HG03520 (cell line): ENCODE data around the gene MED12L.

ENCODE experiments used
- ATAC-seq: cut with Tn5 transposase; IDR thresholded peaks from one replicate; pipeline ENCODE4 v1.9.1; 2021; ENCODE audit warnings: mild to moderate bottlenecking, moderate library complexity; ENCODE audit not compliant: unreplicated experiment

Gene MED12L

GRCh38 chr3:151400341-151400740, 314.9 kb downstream of the MED12L start:
- ATAC-seq: no peak

DNA sequence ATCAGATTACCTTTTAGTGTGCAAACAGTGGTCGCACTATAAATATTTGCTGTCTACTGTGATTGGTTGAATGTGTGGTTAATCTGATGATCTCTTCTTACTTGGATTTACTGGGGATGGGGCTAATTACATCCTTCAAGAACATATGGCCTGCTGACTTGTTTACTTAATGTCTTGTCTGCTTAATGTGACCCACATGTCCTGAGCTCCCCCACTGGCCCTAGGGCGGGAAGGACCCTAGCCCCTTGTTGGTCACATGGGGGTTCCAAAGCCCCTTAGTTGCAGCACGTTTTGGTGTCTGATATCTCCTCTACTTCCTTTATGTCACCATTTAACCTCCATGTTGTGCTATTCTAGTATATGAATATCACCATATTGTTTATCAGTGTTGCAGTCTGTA, 316.9 kb downstream of the MED12L start:
- ATAC-seq: no peak

- no peak for ATAC-seq
Measured at GRCh38 chr3:151403246-151403645, 317.8 kb downstream of the MED12L start.

DNA sequence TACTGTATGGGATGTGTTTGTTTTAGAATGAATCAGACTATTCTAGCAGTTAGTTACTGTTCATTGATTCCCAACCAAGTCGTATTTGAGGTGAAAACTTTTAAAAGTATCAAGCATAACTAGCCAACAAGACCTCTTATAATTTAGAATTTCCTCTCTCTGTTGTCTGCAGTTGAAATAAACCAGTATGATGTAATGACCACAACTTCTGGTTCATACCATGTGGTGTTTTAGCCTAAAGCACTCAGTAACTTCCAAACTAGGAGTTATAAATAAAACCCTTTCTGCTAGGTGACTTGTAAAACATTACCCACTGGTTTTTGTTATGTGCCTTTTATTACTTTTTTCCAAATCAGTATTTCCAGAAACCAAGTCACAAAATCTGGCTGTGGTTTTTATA, 318.9 kb downstream of the MED12L start:
- ATAC-seq: peak; percentile 76

DNA sequence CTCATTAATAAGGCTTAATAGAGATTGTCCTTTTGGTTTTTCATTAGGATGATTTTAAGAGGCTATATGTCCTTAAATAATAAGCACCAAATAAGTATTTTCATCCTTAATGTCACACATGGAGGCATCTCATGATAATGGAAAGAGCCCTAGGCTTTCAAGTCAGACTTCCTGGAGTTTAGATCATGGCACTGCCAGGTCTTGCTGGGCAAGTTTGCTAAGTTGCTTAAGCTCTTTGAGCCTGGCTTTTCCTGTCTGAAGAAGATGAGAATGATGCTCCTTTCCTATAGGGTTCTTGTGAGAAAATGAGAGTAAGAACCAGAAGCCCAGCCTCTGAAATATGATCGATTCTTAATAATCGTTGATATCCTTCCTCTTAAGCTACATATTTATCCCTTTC, 322.5 kb downstream of the MED12L start:
- ATAC-seq: no peak

- ATAC-seq: no peak
Measured at GRCh38 chr3:151410891-151411559, 325.6 kb downstream of the MED12L start.

DNA sequence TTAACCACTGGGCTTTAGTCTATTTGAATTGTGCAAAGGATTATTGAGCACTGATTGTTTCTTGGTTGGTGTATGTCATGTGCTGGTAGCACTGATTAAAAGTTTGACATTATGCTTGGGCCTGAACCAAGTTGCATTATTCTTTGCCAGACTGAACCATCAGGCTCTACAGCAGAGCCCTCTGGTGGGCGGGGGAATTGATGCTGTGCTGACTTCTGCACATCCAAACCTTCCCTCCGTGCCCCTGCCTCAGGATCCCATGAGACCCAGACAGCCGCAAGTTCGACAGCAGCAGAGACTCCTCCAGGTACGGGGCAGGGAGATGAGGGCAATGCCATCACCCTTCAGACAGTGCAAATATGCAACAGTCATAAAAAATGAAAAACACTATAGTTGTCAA, 327.5 kb downstream of the MED12L start:
- no peak for ATAC-seq

DNA sequence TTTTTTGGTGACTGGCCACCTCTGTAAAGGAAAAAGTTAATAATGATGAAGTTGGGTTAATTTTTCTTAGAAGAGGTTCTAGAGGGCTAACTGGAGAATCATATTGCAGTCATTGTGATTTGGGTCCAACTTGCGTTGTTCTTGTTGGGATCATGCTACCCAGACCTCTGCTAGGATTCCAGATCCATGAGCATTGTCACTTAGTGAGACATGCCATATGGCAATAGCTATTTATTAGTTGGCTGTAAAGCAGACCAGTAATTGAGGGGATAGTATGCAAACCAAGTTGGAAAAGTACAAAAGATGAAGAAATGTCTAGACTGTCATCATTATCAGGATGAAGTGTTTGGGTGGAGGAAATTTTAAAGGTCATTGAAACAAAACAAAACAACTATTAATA, 329.8 kb downstream of the MED12L start:
- no peak for ATAC-seq

GRCh38 chr3:151419806-151420205, 334.3 kb downstream of the MED12L start:
- no peak for ATAC-seq

DNA sequence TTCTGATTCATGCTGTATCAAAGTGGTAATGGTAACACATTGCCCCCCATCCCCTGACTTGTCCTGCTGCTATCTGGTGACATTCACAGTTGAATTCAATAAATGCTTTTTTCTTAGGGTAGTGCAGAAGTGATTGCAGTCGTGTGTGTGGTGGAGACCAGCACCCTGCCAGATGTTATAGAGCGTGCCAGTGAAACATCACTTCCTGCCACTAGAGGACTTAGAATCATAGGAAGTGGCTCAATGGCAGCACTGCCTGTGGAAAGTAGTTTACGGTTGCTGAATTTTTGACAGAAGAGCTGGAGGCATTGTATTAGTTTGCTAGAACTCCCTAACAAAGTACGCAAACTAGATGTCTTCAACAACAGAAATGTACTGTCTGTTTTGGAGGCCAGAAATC, 336.5 kb downstream of the MED12L start:
- ATAC-seq: no peak

- ATAC-seq: no peak
Measured at GRCh38 chr3:151423091-151423490, 337.6 kb downstream of the MED12L start.

DNA sequence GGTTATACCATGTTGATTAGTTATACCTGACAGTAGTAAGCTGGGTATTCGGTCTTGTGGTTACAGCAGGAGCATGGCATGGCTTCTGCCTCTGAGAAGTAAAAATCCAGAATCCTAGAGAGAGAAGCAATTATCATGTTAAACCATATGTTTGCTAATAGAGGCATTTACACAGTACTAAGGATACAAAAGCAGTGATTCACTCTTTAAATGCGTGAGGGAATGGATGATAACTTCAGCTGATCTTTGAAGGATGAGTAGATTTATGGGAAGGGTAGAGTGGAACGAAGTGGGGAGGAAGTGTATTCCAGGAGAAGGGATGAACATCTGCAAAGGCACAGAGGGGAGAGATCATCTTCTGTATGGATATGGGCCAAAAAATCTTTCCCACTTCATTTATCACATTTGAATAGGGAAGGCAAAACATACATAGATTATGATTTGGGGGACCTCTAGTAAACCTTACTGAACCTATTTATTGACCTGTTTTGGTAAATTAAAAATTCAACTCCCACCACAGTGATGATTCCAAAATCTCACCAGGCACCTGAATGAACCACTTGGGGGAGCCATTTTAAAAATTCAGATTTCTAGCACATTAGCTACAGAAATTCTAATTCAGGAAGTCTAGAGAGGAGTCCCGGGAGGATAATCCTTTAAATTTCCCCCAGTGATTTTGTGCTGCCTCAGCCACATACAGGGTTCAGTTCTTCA, 340.3 kb downstream of the MED12L start:
- ATAC-seq: peak; percentile 5

GRCh38 chr3:151426341-151426657, 340.8 kb downstream of the MED12L start:
- ATAC-seq: peak; percentile 72

DNA sequence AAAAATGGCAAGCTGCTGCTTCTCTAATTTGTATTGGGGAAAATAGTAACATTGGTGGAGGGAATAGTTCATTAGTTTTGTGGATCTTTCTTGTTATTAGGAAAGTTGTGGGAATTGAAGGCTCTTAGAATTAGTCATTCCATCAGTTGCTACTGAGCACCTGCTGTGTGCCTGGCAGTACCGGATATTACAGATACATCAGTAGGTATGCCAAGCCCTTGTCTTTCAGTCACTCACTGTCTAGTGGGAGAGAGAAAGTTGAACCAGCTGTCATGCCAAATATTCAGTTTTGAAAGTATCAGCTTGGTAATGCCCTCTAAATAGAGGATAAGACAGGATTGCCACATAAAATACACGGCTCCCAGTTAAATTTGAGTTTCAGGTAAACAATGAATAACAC, 342.9 kb downstream of the MED12L start:
- no peak for ATAC-seq

DNA sequence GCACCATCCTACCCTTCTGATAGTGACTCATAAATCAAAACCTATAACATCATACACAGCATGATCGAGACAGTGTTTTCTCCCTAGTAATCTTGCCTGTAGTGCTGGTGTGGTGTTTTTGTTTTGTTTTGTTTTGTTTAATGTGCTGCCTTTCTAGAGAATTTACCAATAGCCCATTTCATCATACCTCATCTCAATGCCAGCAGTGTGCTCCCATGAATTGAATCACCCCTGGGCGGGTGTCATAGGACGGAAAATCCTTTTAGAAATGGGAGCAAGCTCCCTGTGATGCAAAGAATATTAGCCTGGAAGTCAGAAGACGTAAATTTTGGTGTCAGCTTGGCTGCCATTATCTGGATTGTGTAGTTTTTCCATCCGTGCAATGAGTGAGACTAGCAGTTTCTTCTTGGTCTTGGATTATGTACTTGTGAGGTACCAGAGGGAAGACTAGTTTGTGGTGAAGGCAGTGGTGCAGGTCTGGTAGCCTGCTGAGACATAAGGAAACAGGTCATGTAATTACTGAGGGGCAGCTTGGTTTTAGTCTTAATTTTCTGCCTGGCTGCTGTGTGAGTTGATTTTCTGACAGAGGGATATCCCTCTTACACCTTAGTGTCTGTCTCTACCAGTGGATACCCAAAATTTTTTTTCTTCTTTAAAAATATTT, 345.5 kb downstream of the MED12L start:
- peak; percentile 40 for ATAC-seq

- ATAC-seq: no peak
Measured at GRCh38 chr3:151431940-151432339, 346.5 kb downstream of the MED12L start.

DNA sequence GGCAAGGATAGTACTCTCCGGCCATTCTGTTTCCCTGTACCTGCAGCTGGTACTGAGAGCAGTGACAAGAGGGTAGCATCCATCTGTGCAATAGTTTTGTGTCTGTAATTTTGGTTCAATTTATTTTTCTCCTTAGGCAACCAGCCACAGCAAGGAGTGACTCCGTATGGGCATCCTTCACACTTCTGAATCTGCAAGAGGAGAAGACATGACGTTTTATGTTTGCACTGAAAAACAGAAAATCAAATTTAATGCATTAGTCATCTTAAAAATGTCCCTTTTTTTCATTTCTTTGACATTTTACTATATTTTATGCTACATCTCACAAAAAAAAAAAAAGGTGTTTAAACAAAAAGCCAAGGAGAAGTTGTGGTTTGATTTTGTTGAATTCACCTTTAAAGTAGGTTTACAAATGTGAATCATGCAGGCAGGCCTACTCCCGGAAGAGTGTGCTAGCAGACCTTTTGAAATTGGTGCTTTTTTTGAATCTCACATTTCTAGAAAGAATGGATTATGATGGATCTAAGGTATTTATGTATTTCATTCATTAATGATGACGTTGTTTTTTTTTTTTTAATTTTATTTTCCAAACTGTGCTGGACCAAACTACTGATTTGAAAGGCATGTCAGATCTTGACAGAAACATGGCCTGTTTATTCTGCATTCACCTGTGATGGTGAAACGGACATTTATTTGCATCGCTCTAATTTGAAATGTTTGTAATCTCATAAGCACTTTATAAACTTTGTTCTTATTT, 347.3 kb downstream of the MED12L start:
- no peak for ATAC-seq

DNA sequence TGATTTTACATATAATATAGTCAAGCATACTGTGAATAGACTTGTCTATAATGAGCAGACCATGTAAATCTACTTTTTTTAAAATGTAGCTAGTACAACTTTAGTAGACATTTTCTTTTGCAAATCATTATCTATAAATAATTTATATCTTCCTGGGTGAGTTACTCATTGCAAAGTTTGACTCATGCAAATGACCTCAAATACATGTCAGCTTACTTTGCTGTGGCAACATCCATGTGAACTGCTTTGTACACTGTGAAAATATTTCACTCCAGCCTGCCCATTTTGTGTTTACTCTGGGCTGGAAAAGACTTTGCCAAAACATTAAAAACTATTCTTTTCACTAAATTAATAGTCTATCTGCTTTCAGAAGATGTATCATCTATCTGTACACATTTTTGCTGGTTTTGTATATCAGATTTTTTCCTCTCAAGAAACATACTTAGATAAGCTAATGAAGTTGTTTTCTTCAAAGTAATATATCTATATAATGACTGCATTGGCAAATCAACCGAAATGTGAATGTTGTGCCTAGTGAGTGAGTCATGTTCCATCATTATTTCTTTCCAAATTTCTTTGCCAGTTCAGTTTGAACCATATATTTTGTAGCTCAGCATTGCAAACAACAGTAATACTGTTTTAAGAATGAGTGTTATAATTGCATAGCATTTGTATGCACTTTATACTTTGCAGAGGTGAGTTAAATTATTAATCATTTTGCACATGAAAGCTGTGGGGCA, 348.9 kb downstream of the MED12L start:
- ATAC-seq: no peak

DNA sequence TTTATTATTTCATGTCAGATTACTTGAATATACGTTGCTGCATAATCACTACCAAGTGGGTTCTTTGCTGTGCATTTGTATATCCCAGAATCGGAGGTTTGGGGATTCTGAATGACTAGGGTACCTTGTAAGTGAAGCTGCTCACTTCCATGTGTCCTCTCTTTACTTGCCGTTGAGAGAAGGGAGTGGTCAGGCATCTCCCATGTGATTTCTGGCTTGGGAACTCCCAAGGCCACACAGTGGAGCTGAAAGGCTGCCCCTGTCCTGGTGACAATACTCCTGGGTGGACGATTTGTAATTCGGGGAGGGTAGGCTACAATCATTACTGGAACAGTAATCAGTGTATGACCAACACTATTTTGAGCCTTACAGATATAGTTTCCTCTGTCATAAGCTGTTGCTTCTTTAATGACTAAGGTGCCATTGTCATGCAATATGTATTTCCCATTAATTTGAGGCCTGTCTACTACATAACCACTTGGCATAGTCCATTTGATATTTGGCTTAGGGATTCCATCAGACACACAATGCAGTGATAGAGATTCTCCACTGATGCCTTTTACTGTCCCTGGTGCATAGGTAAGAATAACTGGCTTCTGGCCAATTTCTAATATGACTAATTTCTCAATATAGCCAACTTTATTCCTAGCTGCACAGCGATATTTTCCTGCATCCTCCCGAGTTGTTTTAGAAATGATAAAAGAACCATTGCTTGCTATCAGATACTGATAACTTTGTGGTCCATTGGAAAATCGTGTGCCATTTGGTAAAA, 351.4 kb downstream of the MED12L start:
- ATAC-seq: no peak

GRCh38 chr3:151437906-151438305, 352.4 kb downstream of the MED12L start:
- ATAC-seq: no peak
